Measurements from ENCODE around the gene GLRX.

DNA sequence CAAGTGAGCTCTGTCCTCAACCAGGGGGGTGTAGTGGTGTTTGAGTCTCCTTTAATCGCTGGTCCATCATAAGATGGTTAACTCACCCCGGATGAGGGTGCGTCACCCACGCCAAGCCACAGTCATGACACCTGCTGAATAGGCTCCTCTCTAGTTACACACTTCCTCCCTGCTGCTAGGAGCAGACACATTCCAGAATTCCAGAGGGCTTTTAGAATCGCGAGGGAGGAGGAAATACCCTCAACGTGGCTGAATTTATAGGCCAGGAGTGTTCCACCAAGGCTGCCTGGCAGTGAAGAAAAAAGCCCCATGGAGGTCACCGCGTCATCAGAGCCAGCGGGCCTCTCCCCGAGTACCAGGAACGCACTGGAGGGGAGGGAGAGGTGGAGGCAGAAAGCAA, 5.1 kb downstream of the GLRX start:
- no peak for TF ChIP-seq POLR2A (IDR thresholded peaks at IDR 0.05; ENCODE audit: low read length)
- TF ChIP-seq EP300 (IDR thresholded peaks at IDR 0.05): no peak
- TF ChIP-seq RFX5 (IDR thresholded peaks at IDR 0.05): no peak
- TF ChIP-seq NFE2L2 (conservative IDR thresholded peaks at IDR 0.05; ENCODE audit: low read length): no peak
- no peak for TF ChIP-seq MAZ (IDR thresholded peaks at IDR 0.05; ENCODE audit: borderline replicate concordance, low read depth, low read length)
- no peak for TF ChIP-seq NPAS2 (CRISPR knock-in tag; IDR thresholded peaks at IDR 0.05; ENCODE audit: borderline replicate concordance)

Data from A549 (cell line).